Smooth muscle cell (in vitro differentiated cells): ENCODE data around the gene DIMT1. TPM values are rescaled to one million over a fixed set of nuclear protein-coding genes. Genes with fewer than 3 reads are reported as not detected.

Experiments
- DNase-seq: peaks from one replicate; lab custom pipeline; 2025; ENCODE audit not compliant: unreplicated experiment; lab: John Stamatoyannopoulos, UW
- H2AFZ ChIP-seq: fragments of 200-600 bp; sonication (generic); 2 replicates; pipeline ENCODE4 v1.6.0; 2016; ENCODE audit warnings: antibody characterized with exemption, low read depth, mild to moderate bottlenecking
- H3F3A ChIP-seq: fragments of 200-600 bp; sonication (generic); 2 replicates; pipeline ENCODE4 v1.6.0; 2017; ENCODE audit warnings: antibody characterized with exemption, low read depth
- H3K27ac ChIP-seq: fragments of 200-600 bp; sonication (generic); 2 replicates; pipeline ENCODE4 v1.5.1; 2016; ENCODE audit warnings: low read depth, mild to moderate bottlenecking
- H3K27me3 ChIP-seq: fragments of 200-600 bp; sonication (generic); 2 replicates; pipeline ENCODE4 v1.6.1; 2016; ENCODE audit warnings: low read depth, mild to moderate bottlenecking
- H3K36me3 ChIP-seq: fragments of 200-600 bp; sonication (generic); 2 replicates; pipeline ENCODE4 v1.5.1; 2016; ENCODE audit warnings: low read depth
- H3K4me1 ChIP-seq: fragments of 200-600 bp; sonication (generic); 2 replicates; pipeline ENCODE4 v1.5.1; 2016; ENCODE audit warnings: low read depth
- H3K4me2 ChIP-seq: fragments of 200-600 bp; sonication (generic); 2 replicates; pipeline ENCODE4 v1.6.0; 2016; ENCODE audit warnings: mild to moderate bottlenecking
- H3K4me3 ChIP-seq: fragments of 200-600 bp; sonication (generic); 2 replicates; pipeline ENCODE4 v1.5.1; 2016; ENCODE audit warnings: mild to moderate bottlenecking
- H3K79me2 ChIP-seq: fragments of 200-600 bp; sonication (generic); 2 replicates; pipeline ENCODE4 v1.6.0; 2016; ENCODE audit warnings: low read depth, mild to moderate bottlenecking
- H3K9ac ChIP-seq: fragments of 200-600 bp; sonication (generic); 2 replicates; pipeline ENCODE4 v1.6.0; 2016; ENCODE audit warnings: low read depth
- H3K9me3 ChIP-seq: fragments of 200-600 bp; sonication (generic); replicated peaks from 2 replicates; pipeline ENCODE4 v1.5.1; 2016; ENCODE audit warnings: low read depth
- H4K20me1 ChIP-seq: fragments of 200-600 bp; sonication (generic); 2 replicates; pipeline ENCODE4 v1.6.0; 2016; ENCODE audit warnings: low read depth
- WGBS: methylation state at CpG from one replicate; pipeline ENCODE4 v1.1.7; 2016; ENCODE audit warnings: low lambda C conversion rate; 5-methylcytosine and 5-hydroxymethylcytosine counted together
- polyA plus RNA-seq: library from polyadenylated mRNA; unstranded; fragments of >200 nt; fragmentation: Nextera tagmentation; extraction: Ambion mirVana; gene quantifications from 2 replicates; pipeline ENCODE4 v1.2.1, GENCODE V29; 2016
- total RNA-seq: library from RNA; depleted of rRNA; stranded (reverse); fragments of >200 nt; gene quantifications from 2 replicates; pipeline ENCODE4 v1.2.3, GENCODE V29; 2014
- TF ChIP-seq, protein P1 (sequence below): fragments of 200-600 bp; sonication (generic); IDR thresholded peaks from 2 replicates; pipeline ENCODE4 v1.5.1; 2017; ENCODE audit warnings: borderline replicate concordance, mild to moderate bottlenecking, antibody characterized with exemption; ENCODE audit not compliant: insufficient read depth, poor library complexity, severe bottlenecking

Gene DIMT1
- total and polyA plus RNA-seq, 2 experiments from 2014 or later = 27.8 to 29.2 TPM

DNA sequence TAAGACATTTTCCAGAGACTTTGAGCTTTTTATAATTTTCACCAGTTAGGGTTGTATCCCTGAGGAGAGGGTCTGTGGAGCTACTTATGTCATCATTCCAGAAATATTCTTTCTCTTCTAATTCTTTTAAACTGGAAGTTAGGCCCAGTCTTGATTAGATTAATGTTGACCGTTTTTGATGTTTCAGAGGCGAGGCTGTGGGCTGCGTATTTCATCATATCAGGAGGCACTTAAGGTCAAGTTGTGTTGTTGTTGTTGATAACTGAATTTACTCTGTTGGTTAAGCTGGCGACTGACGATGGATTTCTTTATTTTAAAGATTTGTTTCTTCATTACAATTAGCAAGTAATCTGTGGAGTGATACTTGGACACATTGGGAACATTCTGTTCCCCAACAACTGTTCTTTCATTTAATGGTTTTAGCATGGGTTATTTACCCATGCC lies 28.9 kb upstream of the DIMT1 start:
- Histone ChIP-seq H3K4me2 (no peak overlapping the region), H3K36me3 (no peaks in the 10 kb centered on the region), H3K9me3 (no peaks in the 10 kb centered on the region), H3K4me1 (no peaks in the 10 kb centered on the region), H3K27ac (no peak overlapping the region), H2AFZ (no peak overlapping the region), H3K4me3 (no peak overlapping the region), H4K20me1 (peaks cover 63% of the 10 kb centered on the region), H3K79me2 (peaks cover 61% of the 10 kb centered on the region), H3K9ac (no peak overlapping the region), H3K27me3 (no peaks in the 10 kb centered on the region), H3F3A (no peaks in the 10 kb centered on the region)
- TF ChIP-seq, protein P1, sequence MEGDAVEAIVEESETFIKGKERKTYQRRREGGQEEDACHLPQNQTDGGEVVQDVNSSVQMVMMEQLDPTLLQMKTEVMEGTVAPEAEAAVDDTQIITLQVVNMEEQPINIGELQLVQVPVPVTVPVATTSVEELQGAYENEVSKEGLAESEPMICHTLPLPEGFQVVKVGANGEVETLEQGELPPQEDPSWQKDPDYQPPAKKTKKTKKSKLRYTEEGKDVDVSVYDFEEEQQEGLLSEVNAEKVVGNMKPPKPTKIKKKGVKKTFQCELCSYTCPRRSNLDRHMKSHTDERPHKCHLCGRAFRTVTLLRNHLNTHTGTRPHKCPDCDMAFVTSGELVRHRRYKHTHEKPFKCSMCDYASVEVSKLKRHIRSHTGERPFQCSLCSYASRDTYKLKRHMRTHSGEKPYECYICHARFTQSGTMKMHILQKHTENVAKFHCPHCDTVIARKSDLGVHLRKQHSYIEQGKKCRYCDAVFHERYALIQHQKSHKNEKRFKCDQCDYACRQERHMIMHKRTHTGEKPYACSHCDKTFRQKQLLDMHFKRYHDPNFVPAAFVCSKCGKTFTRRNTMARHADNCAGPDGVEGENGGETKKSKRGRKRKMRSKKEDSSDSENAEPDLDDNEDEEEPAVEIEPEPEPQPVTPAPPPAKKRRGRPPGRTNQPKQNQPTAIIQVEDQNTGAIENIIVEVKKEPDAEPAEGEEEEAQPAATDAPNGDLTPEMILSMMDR = no peak
- 75% methylated on average over 5 of the region's 5 CpGs for WGBS
- DNase-seq = no peak

DNA sequence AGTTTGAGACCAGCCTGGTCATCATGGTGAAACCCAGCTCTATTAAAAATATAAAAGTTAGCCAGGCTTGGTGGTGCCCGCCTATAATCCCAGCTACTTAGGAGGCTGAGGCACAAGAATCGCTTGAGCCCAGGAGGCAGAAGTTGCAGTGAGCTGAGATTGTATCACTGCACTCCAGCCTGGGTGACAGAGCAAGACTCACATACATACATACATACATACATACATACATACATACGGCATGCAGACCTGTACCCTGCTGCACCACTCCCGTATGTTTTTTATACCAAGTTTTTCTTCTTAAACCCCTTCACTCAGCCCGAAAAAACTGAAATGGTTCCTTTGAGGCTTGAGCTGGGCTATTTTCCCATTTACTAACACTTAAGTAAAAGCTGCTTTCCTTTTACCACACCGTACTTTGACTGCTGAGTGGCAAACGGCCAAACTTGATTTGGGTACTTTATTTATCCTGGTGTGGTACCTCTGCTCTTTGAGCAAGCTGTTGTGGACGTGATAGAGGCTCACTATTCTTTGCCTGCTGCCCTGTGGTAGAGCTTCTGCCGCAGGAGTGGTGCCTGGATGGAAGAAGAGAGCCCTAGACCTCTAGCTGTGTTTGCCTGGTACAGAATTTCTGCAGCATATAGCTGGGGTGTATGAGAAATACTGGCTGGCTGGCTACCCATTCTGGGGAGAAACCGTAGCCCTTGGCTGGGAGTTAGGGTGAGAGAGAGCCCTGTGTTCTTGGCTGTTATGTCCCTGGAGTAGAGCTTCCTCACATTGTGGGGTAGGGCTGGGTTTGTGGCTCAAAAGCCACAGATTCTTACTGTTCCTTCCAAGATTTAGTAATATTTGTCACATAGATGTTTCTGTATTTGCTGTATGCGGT lies 28.3 kb upstream of the DIMT1 start:
- Histone ChIP-seq H3K4me3 (no peak overlapping the region), H2AFZ (no peak overlapping the region)

GRCh38 chr5:62424763-62425162 lies 21.1 kb upstream of the DIMT1 start:
- Histone ChIP-seq H2AFZ (no peak overlapping the region), H4K20me1 (peaks cover 37% of the 10 kb centered on the region), H3K79me2 (peaks cover 53% of the 10 kb centered on the region), H3K4me3 (no peak overlapping the region), H3K9me3 (no peaks in the 10 kb centered on the region), H3K36me3 (no peaks in the 10 kb centered on the region), H3K9ac (no peak overlapping the region), H3K4me1 (no peaks in the 10 kb centered on the region), H3K27me3 (no peaks in the 10 kb centered on the region), H3K27ac (no peak overlapping the region), H3F3A (no peaks in the 10 kb centered on the region), H3K4me2 (no peak overlapping the region)
- DNase-seq = no peak
- TF ChIP-seq, protein P1 = no peak
- WGBS = 90% methylated on average over 1 of the region's 1 CpG

More for the DNA sequence above, 28.3 kb upstream of the DIMT1 start:
- no peak for DNase-seq
- no peaks in the 10 kb centered on the region for H3K27me3 ChIP-seq
- H3F3A ChIP-seq = no peaks in the 10 kb centered on the region
- H4K20me1 ChIP-seq = peaks cover 70% of the 10 kb centered on the region
- H3K9ac ChIP-seq = no peak overlapping the region
- no peaks in the 10 kb centered on the region for H3K4me1 ChIP-seq
- no peak overlapping the region for H3K4me2 ChIP-seq
- H3K79me2 ChIP-seq = peaks cover 63% of the 10 kb centered on the region
- TF ChIP-seq, protein P1 = no peak
- H3K27ac ChIP-seq = no peak overlapping the region
- no peaks in the 10 kb centered on the region for H3K9me3 ChIP-seq
- WGBS = 92% methylated on average over 11 of the region's 11 CpGs
- no peaks in the 10 kb centered on the region for H3K36me3 ChIP-seq
